Hepatocyte (in vitro differentiated cells): ENCODE data around the gene MBNL1. TPM values are rescaled to one million over a fixed set of nuclear protein-coding genes. Genes with fewer than 3 reads are reported as not detected.
A peak's percentile ranks its signal among the peaks of the same experiment; 100 is the strongest.

Experiments
- DNase-seq: peaks from one replicate; pipeline ENCODE4 v3.0.0-alpha.2; 2016; ENCODE audit warnings: low spot score
- H2AFZ ChIP-seq: fragments of 200-600 bp; sonication (generic); 2 replicates; pipeline ENCODE4 v1.6.0; 2016; ENCODE audit warnings: antibody characterized with exemption, mild to moderate bottlenecking
- H3K27ac ChIP-seq: fragments of 200-600 bp; sonication (generic); 2 replicates; pipeline ENCODE4 v1.5.1; 2016; ENCODE audit warnings: mild to moderate bottlenecking
- H3K27me3 ChIP-seq: fragments of 200-600 bp; sonication (generic); 2 replicates; pipeline ENCODE4 v1.6.1; 2016
- H3K36me3 ChIP-seq: fragments of 200-600 bp; sonication (generic); replicated peaks from 2 replicates; pipeline ENCODE4 v1.5.1; 2016; ENCODE audit warnings: low read depth; ENCODE audit not compliant: insufficient read depth
- H3K4me1 ChIP-seq: fragments of 200-600 bp; sonication (generic); 2 replicates; pipeline ENCODE4 v1.5.1; 2016; ENCODE audit warnings: mild to moderate bottlenecking, moderate library complexity; ENCODE audit not compliant: insufficient read depth
- H3K4me2 ChIP-seq: fragments of 200-600 bp; sonication (generic); 2 replicates; pipeline ENCODE4 v1.6.0; 2016
- H3K4me3 ChIP-seq: fragments of 200-600 bp; sonication (generic); 2 replicates; pipeline ENCODE4 v1.5.1; 2016; ENCODE audit warnings: mild to moderate bottlenecking
- H3K79me2 ChIP-seq: fragments of 200-600 bp; sonication (generic); 2 replicates; pipeline ENCODE4 v1.6.0; 2017; ENCODE audit warnings: mild to moderate bottlenecking
- H3K9me2 ChIP-seq: fragments of 200-600 bp; sonication (generic); replicated peaks from 2 replicates; pipeline ENCODE4 v1.6.0; 2017; ENCODE audit warnings: mild to moderate bottlenecking; ENCODE audit not compliant: insufficient read depth
- H3K9me3 ChIP-seq: fragments of 200-600 bp; sonication (generic); 2 replicates; pipeline ENCODE4 v1.5.1; 2016; ENCODE audit warnings: low read depth, mild to moderate bottlenecking
- H4K20me1 ChIP-seq: fragments of 200-600 bp; sonication (generic); 2 replicates; pipeline ENCODE4 v1.6.0; 2016; ENCODE audit warnings: mild to moderate bottlenecking; ENCODE audit not compliant: insufficient read depth, poor library complexity, severe bottlenecking
- CTCF ChIP-seq: fragments of 200-600 bp; sonication (generic); IDR thresholded peaks from 2 replicates; pipeline ENCODE4 v1.5.1; 2016; ENCODE audit warnings: antibody characterized with exemption, mild to moderate bottlenecking; ENCODE audit not compliant: poor library complexity
- EZH2 ChIP-seq: fragments of 200-600 bp; sonication (generic); IDR thresholded peaks from 2 replicates; pipeline ENCODE4 v1.6.1; 2016; ENCODE audit warnings: antibody characterized with exemption, mild to moderate bottlenecking, borderline replicate concordance
- EZH2phosphoT487 ChIP-seq: fragments of 200-600 bp; sonication (generic); IDR thresholded peaks from one replicate; pipeline ENCODE4 v1.6.1; 2018; ENCODE audit warnings: antibody characterized with exemption, mild to moderate bottlenecking, low read depth, moderate library complexity; ENCODE audit not compliant: unreplicated experiment, severe bottlenecking
- WGBS: methylation state at CpG from one replicate; pipeline ENCODE4 v1.1.6; 2016; ENCODE audit warnings: low lambda C conversion rate; ENCODE audit errors: missing lambda C conversion rate; 5-methylcytosine and 5-hydroxymethylcytosine counted together
- polyA plus RNA-seq: library from polyadenylated mRNA; unstranded; fragments of >200 nt; fragmentation: Nextera tagmentation; extraction: Ambion mirVana; gene quantifications from 2 replicates; pipeline ENCODE4 v1.2.1, GENCODE V29; 2016
- total RNA-seq: library from RNA; depleted of rRNA; stranded (reverse); fragments of >200 nt; gene quantifications from 2 replicates; pipeline ENCODE4 v1.2.3, GENCODE V29; 2014

Gene MBNL1
- total and polyA plus RNA-seq, 2 experiments from 2014 or later: 20.5 to 104 TPM

- Histone ChIP-seq H3K9me3 (no peaks in the 10 kb centered on the region), H3K36me3 (no peaks in the 10 kb centered on the region), H4K20me1 (no peaks in the 10 kb centered on the region), H3K4me2 (no peak overlapping the region), H3K4me3 (no peak overlapping the region), H3K9me2 (no peaks in the 10 kb centered on the region), H2AFZ (no peak overlapping the region), H3K27me3 (no peaks in the 10 kb centered on the region), H3K79me2 (peaks cover 88% of the 10 kb centered on the region), H3K27ac (no peak overlapping the region), H3K4me1 (peaks cover 6% of the 10 kb centered on the region)
- no peak for DNase-seq
- TF ChIP-seq EZH2phosphoT487: no peak
- TF ChIP-seq CTCF: no peak
- no peak for TF ChIP-seq EZH2
- 98% methylated on average over 2 of the region's 2 CpGs for WGBS
Observed at GRCh38 chr3:152327203-152327602, 58.5 kb downstream of the MBNL1 start.

GRCh38 chr3:152328841-152329240 lies 60.1 kb downstream of the MBNL1 start:
- Histone ChIP-seq H3K4me3 (no peak overlapping the region), H3K36me3 (no peaks in the 10 kb centered on the region), H3K79me2 (peaks cover 88% of the 10 kb centered on the region), H3K9me3 (no peaks in the 10 kb centered on the region), H2AFZ (no peak overlapping the region), H3K9me2 (no peaks in the 10 kb centered on the region), H3K27me3 (no peaks in the 10 kb centered on the region), H3K4me2 (peak overlapping the region; percentile 58), H3K4me1 (peaks cover 6% of the 10 kb centered on the region), H3K27ac (peak overlapping the region; percentile 67), H4K20me1 (no peaks in the 10 kb centered on the region)
- TF ChIP-seq EZH2: no peak
- no peak for TF ChIP-seq CTCF
- no peak for TF ChIP-seq EZH2phosphoT487
- DNase-seq: peak; percentile 53
- whole genome bisulfite sequencing: 20% methylated on average over 3 of the region's 3 CpGs

- H2AFZ ChIP-seq: no peak overlapping the region
- WGBS: 70% methylated on average over 2 of the region's 2 CpGs
- DNase-seq: no peak
- no peaks in the 10 kb centered on the region for H3K9me3 ChIP-seq
- no peak for TF ChIP-seq CTCF
- TF ChIP-seq EZH2: no peak
- no peak for TF ChIP-seq EZH2phosphoT487
- H3K9me2 ChIP-seq: no peaks in the 10 kb centered on the region
- H3K36me3 ChIP-seq: no peaks in the 10 kb centered on the region
- H3K27ac ChIP-seq: peak overlapping the region; percentile 24
- H3K79me2 ChIP-seq: peaks cover 91% of the 10 kb centered on the region
- H3K4me1 ChIP-seq: peaks cover 6% of the 10 kb centered on the region
- H3K4me3 ChIP-seq: no peak overlapping the region
- no peaks in the 10 kb centered on the region for H3K27me3 ChIP-seq
- peak overlapping the region; percentile 22 for H3K4me2 ChIP-seq
- H4K20me1 ChIP-seq: no peaks in the 10 kb centered on the region
Observed at GRCh38 chr3:152330559-152330958, 61.8 kb downstream of the MBNL1 start.
